HEK293T (cell line): Measurements from ENCODE around the gene HSH2D.

ENCODE experiments used
- CTCF ChIA-PET: fragments of 350-600 bp; formaldehyde crosslinking; extraction: SDS; loops from one replicate; lab custom pipeline; 2021; ENCODE audit warnings: antibody characterized with exemption, inconsistent platforms; lab: Yijun Ruan, JAX
- POLR2A ChIA-PET: fragments of 350-600 bp; formaldehyde crosslinking; extraction: SDS; loops from one replicate; lab custom pipeline; 2020; ENCODE audit warnings: antibody characterized with exemption, inconsistent platforms; lab: Yijun Ruan, JAX
- DNase-seq: peaks from one replicate; pipeline ENCODE4 v3.0.0; 2012; ENCODE audit warnings: mixed read lengths; ENCODE audit errors: extremely low spot score
- ARNT ChIP-seq: fragments of 450-650 bp; IDR thresholded peaks from 2 replicates; pipeline ENCODE4 v1.6.1; 2017; ENCODE audit warnings: mild to moderate bottlenecking
- BHLHE40 ChIP-seq: fragments of 450-650 bp; IDR thresholded peaks from 2 replicates; pipeline ENCODE4 v1.6.1; 2016; ENCODE audit warnings: mild to moderate bottlenecking, moderate library complexity, borderline replicate concordance
- CTBP1 ChIP-seq: fragments of 450-650 bp; IDR thresholded peaks from 2 replicates; pipeline ENCODE4 v1.6.1; 2016; ENCODE audit warnings: borderline replicate concordance
- ELF4 ChIP-seq: fragments of 450-650 bp; IDR thresholded peaks from 2 replicates; pipeline ENCODE4 v1.6.1; 2017; ENCODE audit warnings: antibody characterized with exemption
- FOXA1 ChIP-seq: fragments of 450-650 bp; IDR thresholded peaks from 2 replicates; pipeline ENCODE4 v1.6.1; 2016; ENCODE audit warnings: mild to moderate bottlenecking
- FOXK2 ChIP-seq: fragments of 450-650 bp; IDR thresholded peaks from 2 replicates; pipeline ENCODE4 v1.6.1; 2016; ENCODE audit warnings: mild to moderate bottlenecking
- FOXM1 ChIP-seq: fragments of 450-650 bp; IDR thresholded peaks from 2 replicates; pipeline ENCODE4 v1.6.1; 2017; ENCODE audit warnings: mild to moderate bottlenecking, borderline replicate concordance
- HDGF ChIP-seq: fragments of 450-650 bp; IDR thresholded peaks from 2 replicates; pipeline ENCODE4 v1.6.1; 2017; ENCODE audit warnings: antibody characterized with exemption, borderline replicate concordance
- L3MBTL2 ChIP-seq: fragments of 450-650 bp; conservative IDR thresholded peaks from 2 replicates; pipeline ENCODE4 v1.6.1; 2016; ENCODE audit warnings: mild to moderate bottlenecking
- LEF1 ChIP-seq: fragments of 450-650 bp; IDR thresholded peaks from 2 replicates; pipeline ENCODE4 v1.6.1; 2017; ENCODE audit warnings: mild to moderate bottlenecking, borderline replicate concordance
- NFRKB ChIP-seq: fragments of 450-650 bp; IDR thresholded peaks from 2 replicates; pipeline ENCODE4 v1.6.1; 2016; ENCODE audit warnings: mild to moderate bottlenecking, moderate library complexity
- PKNOX1 ChIP-seq: fragments of 450-650 bp; IDR thresholded peaks from 2 replicates; pipeline ENCODE4 v1.6.1; 2016
- SP1 ChIP-seq: fragments of 450-650 bp; IDR thresholded peaks from 2 replicates; pipeline ENCODE4 v1.6.1; 2017
- SUZ12 ChIP-seq: fragments of 450-650 bp; IDR thresholded peaks from 2 replicates; pipeline ENCODE4 v1.6.1; 2016; ENCODE audit warnings: mild to moderate bottlenecking
- TARDBP ChIP-seq: fragments of 450-650 bp; IDR thresholded peaks from 2 replicates; pipeline ENCODE4 v1.6.1; 2016
- ZNF384 ChIP-seq: fragments of 450-650 bp; IDR thresholded peaks from 2 replicates; pipeline ENCODE4 v1.6.1; 2016

Gene HSH2D

GRCh38 chr19:16146112-16146511 is 2.6 kb downstream of the HSH2D start:
- DNase-seq: no peak
- TF ChIP-seq FOXM1: no peak
- no peak for TF ChIP-seq CTBP1
- TF ChIP-seq PKNOX1: no peak
- no peak for TF ChIP-seq SUZ12
- TF ChIP-seq TARDBP: no peak
- no peak for TF ChIP-seq HDGF
- TF ChIP-seq LEF1: no peak
- no peak for TF ChIP-seq L3MBTL2
- no peak for TF ChIP-seq FOXK2
- no peak for TF ChIP-seq NFRKB
- CTCF ChIA-PET: no interaction called here
- POLR2A ChIA-PET: no interaction called here

- DNase-seq: no peak
- TF ChIP-seq SUZ12: no peak
- CTCF ChIA-PET: no interaction called here
- POLR2A ChIA-PET: interaction anchor here (1.1 to 1.8 kb wide), 2 partner anchors 10 to 49 kb away, joined by 3 read pairs; partner anchors contain the start of gene AP1M1
Measured at GRCh38 chr19:16148443-16149229, 5.2 kb downstream of the HSH2D start.

GRCh38 chr19:16153582-16154336 is 10.3 kb downstream of the HSH2D start:
- ChIA-PET CTCF (no interaction called here), POLR2A (no interaction called here)
- no peak for DNase-seq

GRCh38 chr19:16154557-16154956 is 11.1 kb downstream of the HSH2D start:
- CTCF ChIA-PET: no interaction called here
- TF ChIP-seq FOXM1: no peak
- TF ChIP-seq ZNF384: no peak
- TF ChIP-seq SUZ12: no peak
- TF ChIP-seq NFRKB: no peak
- TF ChIP-seq BHLHE40: no peak
- POLR2A ChIA-PET: no interaction called here
- DNase-seq: no peak

More at GRCh38 chr19:16153582-16154336, 10.3 kb downstream of the HSH2D start:
- TF ChIP-seq ARNT: no peak
- no peak for TF ChIP-seq L3MBTL2
- TF ChIP-seq ZNF384: no peak
- TF ChIP-seq SP1: no peak
- TF ChIP-seq CTBP1: no peak
- TF ChIP-seq NFRKB: no peak
- TF ChIP-seq LEF1: no peak
- TF ChIP-seq FOXK2: no peak

- ChIA-PET CTCF (no interaction called here), POLR2A (no interaction called here)
- no peak for TF ChIP-seq L3MBTL2
- no peak for DNase-seq
Measured at GRCh38 chr19:16155128-16155527, 11.6 kb downstream of the HSH2D start.

GRCh38 chr19:16156904-16157303 is 13.4 kb downstream of the HSH2D start:
- ChIA-PET CTCF (no interaction called here), POLR2A (interaction anchor here (0.6 kb wide), 1 partner anchor 9 kb away, joined by 4 read pairs; no protein-coding TSS in a partner anchor)
- TF ChIP-seq SUZ12 (no peak), NFRKB (no peak), PKNOX1 (no peak), FOXK2 (no peak)
- no peak for DNase-seq

GRCh38 chr19:16157601-16158000 is 14.1 kb downstream of the HSH2D start:
- TF ChIP-seq ZNF384 (no peak), HDGF (no peak), PKNOX1 (no peak), FOXA1 (no peak), TARDBP (no peak), SP1 (no peak), FOXK2 (no peak), ELF4 (no peak), BHLHE40 (no peak), CTBP1 (no peak), LEF1 (no peak), ARNT (no peak), L3MBTL2 (no peak)
- CTCF ChIA-PET: no interaction called here
- POLR2A ChIA-PET: no interaction called here
- DNase-seq: no peak
